GM15510 (cell line): Measurements from ENCODE around the gene COL18A1.

ENCODE experiments used
- POLR2A ChIP-seq: IDR thresholded peaks from 3 replicates; pipeline ENCODE4 v1.6.1; 2011; ENCODE audit warnings: borderline replicate concordance; ENCODE audit not compliant: insufficient read length; ENCODE audit errors: extremely low read depth

The COL18A1 gene

DNA sequence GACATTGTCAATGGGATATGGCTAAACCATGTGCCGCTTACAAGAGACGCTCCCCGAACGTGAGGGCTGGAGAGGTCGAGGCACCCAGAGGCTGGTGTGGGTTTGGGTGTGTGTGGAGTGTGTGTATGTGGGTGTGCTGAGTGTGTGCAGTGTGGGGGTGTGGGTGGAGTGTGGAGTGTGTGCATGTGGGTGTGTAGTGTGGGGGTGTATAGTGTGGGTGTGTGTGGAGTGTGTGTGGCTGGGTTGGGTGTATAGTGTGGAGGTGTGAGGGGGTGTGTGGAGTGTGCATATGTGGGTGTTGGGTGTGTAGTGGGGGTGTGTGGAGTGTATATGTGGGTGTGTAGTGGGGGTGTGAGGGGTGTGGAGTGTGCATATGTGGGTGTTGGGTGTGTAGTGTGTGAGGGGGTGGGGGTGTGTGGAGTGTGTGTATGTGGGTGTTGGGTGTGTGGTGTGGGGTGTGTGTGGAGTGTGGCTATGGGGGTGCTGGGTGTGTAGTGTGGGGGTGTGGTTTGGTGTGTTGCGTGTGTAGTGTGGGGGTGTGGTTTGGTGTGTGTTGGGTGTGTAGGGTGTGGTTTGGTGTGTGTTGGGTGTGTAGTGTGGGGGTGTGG, 95.1 kb downstream of the COL18A1 start:
- no peak for TF ChIP-seq POLR2A

DNA sequence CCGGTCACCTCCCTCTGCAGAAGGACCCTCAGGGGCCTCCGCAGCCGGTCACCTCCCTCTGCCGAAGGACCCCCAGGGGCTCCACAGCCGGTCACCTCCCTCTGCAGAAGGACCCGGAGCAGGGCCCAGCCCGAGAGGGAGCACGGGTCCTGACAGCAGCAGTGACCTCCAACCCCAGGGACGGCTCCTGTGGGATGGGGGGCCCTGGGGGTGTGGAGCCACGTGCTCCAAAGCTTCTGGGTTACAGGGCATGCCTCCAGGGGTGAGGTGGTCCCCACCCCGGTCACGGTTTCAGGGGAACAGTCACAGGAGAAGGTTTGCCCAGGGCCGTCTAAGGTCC, 97.0 kb downstream of the COL18A1 start:
- no peak for TF ChIP-seq POLR2A

DNA sequence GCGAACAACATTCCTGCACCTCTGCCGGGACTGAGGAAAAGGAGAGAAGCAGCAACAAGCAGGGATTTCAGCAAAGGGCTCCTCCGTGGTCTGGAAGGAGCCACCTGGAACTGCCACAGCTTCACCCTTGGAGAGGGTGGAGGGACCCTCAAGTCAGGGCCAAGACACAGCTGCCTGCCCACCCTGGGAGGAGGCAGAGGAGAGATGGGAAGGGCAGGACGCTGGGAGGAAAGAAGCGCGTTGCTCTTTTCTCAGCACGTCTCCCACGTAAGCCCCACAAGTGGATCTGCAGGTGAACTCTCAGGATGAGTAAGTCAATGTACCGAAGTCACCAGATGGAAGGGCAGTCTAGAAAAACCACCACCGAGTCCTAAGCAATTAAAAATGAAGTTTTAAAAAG, 97.6 kb downstream of the COL18A1 start:
- no peak for TF ChIP-seq POLR2A

DNA sequence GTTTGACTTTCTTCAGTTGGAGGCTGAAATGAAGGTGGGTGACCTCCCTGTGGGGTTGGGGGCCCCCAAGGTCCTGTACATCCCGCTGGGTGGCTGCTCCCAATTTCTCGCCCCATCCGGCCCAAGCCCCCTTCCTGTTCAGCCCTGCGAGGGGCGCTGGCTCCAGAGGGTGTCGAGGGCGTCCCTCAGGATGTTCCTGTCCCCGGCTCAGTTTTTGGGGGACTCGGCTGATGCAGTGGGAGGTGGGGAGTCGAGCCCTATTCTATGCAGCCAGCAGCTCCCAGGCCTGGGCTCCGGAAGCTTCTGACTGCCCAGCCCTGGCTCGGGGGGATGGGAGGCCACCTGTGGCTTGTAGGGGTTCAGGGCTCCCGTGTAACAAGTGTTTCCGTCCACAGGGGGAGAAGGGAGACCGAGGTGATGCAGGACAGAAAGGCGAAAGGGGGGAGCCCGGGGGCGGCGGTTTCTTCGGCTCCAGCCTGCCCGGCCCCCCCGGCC, 99.1 kb downstream of the COL18A1 start:
- no peak for TF ChIP-seq POLR2A

DNA sequence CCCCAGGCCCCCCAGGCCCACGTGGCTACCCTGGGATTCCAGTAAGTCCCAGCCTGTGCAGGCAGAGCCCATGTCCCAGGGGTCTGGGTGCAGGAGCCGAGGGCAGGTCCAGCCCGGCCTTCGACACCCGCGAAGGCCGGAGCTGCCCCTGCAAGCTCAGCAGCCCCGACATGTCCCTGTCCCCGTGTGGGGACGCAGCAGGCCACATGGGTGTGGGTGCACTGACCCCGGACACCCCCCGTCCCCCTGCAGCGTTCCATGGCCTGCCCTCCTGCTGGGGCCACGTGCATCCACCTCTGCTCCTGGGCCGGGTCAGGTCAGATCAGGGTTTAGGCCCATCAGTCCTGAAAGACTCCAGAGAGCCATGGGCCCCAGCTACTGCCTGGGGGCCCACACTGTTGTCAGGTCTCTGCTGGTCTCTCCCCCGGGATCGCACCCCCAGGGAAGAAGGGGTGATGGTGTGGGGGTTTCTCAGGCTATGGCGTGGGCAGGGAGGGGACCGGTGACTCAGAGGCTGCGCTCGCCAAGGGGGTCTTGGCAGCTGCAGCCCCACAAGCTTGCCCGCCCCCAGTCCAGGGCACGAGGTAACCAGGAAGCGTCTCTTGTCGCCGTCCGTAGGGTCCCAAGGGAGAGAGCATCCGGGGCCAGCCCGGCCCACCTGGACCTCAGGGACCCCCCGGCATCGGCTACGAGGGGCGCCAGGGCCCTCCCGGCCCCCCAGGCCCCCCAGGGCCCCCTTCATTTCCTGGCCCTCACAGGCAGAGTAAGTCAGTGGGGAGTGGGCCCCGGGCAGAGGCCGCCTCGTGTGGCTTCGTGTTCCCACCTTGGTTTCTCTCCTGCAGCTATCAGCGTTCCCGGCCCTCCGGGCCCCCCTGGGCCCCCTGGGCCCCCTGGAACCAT, 99.8 kb downstream of the COL18A1 start:
- TF ChIP-seq POLR2A, result no peak

DNA sequence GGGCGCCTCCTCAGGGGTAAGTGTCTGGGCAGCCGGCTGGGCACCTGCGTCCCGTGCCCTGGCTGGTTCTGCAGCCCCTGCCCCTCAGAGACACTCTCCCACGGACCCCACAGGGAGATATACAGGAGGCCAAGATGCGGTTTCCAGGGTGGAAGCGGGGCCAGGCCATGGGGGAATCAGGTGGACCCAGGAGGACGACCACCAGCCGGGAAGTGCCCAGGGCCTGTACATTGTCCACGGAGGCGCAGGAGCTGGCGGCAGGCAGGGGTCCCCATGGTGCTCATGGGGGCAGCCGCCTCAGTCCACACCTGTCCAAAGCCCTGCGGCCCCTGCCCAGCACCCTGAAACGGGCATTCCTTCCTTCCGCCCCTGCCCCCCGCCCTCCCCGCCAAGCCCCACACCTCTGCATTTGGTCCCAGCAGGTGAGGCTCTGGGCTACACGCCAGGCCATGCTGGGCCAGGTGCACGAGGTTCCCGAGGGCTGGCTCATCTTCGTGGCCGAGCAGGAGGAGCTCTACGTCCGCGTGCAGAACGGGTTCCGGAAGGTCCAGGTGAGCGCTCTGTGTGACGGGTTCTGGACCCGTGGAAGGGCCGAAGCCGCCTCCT, 100.6 kb downstream of the COL18A1 start:
- TF ChIP-seq POLR2A, result no peak

DNA sequence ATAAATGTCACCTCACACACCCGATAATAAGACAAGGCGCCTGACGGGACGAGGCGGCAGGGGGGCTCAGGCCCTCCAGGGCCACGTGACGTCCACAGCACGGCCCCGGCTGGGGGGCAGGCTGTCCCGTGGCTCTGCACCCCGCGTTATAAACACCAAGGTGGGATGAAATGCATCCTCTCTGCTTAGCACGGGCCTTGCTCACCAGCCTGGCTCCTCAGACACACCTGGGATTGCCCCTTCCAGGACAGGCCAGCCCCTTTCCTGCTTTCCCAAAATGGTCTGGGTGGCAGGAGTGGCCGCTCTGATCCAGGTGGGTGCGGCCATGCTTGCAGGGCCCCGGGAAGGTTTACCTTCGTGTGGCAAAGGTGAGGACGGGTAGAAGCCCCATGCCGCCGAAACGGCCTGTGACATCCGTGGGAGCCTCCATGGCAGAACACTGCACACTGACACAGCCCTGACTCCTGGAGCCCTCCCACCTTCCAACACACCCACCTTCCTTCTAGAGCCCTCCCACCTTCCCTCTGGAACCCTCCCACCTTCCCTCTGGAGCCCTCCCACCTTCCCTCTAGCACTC, 101.4 kb downstream of the COL18A1 start:
- no peak for TF ChIP-seq POLR2A

DNA sequence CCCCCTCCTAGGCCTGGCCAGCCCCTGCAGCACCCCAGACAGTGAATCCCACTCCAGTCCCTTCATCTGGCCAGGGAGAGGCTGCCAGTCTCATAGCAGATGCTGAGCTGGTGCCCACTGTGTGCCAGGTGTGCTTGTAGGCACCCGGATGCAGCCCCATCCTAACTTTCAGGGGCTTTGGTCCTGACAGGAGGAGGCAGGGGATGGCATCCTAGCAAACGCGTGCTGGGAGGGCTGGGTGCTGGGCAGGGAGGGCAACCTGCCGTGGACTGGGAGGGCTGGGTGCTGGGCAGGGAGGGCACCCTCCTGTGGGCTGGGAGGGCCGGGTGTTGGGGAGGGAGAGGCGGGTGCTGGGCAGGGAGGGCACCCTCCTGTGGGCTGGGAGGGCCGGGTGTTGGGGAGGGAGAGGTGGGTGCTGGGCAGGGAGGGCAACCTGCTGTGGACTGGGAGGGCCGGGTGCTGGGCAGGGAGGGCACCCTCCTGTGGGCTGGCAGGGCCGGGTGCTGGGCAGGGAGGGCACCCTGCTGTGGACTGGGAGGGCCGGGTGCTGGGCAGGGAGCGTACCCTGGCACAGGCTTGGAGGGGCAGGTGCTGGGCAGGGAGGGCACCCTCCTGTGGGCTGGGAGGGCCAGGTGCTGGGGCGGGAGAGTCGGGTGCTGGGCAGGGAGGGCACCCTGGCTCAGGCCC, 102.0 kb downstream of the COL18A1 start:
- no peak for TF ChIP-seq POLR2A

DNA sequence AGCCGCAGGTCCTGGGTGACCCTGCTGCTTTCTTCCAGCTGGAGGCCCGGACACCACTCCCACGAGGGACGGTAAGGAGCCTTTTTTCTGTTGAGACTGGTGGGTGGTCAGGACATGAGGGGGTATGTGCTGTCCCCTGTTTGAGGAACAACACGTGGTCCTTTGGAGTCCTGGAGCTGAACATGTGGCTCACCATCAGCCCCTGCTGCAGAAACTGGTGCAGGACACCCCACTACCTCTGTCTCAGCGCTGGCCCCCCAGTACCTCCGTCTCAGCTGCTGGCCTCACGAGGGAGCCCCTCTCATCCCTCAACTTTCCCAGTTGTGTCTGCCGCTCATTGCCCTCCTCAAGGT, 102.5 kb downstream of the COL18A1 start:
- TF ChIP-seq POLR2A, result no peak

DNA sequence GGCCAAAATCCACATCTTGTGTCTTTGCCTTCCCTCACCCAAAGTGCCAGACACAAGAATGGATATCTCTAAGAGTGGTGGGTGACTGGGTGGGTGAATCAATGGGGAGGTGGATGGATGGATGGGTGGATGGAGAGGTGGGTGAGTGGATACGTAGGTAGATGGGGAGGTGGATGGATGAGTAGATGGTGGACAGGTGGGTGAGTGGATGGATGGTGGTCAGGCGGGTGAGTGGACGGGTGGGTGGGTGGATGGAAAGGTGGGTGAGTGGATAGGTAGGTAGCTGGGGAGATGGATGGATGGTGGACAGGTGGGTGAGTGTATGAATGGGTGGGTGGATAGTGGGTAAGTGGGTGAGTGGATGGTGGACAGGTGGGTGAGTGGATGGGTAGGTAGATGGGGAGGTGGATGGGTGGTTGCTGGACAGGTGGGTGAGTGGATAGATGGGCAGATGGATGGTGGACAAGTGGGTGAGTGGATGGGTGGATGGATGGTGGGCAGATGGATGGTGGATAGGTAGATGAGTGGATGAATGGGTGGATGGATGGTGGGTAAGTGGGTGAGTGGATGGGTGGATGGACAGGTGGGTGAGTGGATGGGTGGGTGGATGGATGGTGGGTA, 103.0 kb downstream of the COL18A1 start:
- TF ChIP-seq POLR2A, result no peak

DNA sequence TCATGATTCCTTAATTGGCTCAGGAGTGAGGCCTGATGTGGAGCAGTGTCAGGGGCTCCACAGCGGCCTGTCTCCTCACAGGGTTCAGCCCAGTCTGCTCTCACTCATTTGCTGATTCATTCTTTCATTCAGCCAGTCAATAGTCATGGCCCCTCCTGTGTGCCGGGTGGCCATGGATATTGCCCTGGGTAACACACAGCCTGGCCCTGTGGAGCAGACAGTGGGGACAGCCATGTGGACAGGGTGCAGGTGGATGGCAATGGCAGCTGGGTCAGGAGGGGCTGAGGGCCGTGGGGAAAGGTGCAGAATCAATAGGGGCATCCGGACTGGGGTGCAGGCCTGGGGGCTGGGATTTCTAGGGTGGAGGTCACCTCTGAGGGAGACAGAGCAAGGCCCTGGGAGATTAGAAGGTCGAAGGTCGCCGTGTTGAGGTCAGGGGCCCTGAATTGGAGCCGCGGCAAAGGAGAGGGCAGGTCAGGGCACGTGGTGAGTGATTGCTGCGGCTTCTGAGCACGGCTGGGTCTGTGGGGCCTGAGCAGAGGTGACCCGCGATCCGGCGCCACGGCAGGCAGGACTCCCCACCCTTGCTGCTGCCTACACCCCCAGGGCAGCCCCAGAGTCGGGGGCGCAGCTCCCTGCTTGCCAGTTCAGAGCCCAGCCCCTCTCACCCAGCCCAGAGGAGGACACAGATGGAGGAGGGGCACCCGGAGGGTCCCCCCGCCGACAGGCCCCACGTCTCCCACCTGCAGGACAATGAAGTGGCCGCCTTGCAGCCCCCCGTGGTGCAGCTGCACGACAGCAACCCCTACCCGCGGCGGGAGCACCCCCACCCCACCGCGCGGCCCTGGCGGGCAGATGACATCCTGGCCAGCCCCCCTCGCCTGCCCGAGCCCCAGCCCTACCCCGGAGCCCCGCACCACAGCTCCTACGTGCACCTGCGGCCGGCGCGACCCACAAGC, 103.9 kb downstream of the COL18A1 start:
- no peak for TF ChIP-seq POLR2A

DNA sequence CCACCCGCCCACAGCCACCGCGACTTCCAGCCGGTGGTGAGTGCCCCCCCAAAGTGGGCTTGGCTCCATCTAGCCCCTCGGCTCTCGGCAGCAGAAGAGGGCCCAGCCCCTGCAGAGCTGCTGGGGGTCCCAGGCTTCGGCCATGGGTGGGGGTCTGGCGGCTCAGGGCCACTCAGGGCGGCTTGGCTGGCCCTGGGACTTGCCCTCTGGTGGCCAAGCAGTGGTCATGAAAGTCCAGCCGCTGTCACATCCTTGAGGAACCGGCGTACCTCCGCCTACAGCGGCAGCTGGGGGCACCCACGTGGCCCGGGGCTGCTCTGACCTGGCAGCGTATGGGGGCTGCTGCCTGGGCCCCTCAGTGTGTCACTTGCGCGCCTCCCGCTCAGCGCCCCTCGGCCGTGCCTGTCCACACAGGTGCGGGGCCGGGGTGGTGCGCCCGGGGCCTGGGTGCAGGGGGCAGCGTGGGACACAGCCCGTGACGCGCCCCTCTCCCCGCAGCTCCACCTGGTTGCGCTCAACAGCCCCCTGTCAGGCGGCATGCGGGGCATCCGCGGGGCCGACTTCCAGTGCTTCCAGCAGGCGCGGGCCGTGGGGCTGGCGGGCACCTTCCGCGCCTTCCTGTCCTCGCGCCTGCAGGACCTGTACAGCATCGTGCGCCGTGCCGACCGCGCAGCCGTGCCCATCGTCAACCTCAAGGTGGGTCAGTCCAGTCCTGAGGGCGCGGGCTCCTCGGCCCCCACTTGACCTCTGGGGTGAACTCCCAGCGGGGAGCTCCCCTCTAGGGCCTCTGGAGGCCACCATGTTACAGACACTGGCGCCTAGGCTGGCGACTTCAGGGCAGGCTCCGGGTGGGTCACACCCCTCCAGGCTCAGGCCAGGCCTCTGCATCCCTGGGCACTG, 104.9 kb downstream of the COL18A1 start:
- TF ChIP-seq POLR2A, result no peak
